Keratinocyte (primary cell): ENCODE results near the gene PCGF3.

Experiments
- CTCF ChIP-seq, 3 experiments: IDR thresholded peaks in 1 of 3; conservative IDR thresholded peaks in 1 of 3; optimal IDR thresholded peaks in 1 of 3; 2 replicates in 2 of 3; 3 replicates in 1 of 3; pipeline versions ENCODE3 to v1.5.1; 2011; ENCODE audit warnings: low read length in 3 of 3, mild to moderate bottlenecking in 3 of 3, moderate library complexity in 2 of 3, control low read depth in 1 of 3, inconsistent platforms in 1 of 3; ENCODE audit not compliant: insufficient read depth in 2 of 3; ENCODE audit errors: extremely low read depth in 1 of 3
- EZH2 ChIP-seq: IDR thresholded peaks from one replicate; pipeline ENCODE4 v1.6.1; 2012; ENCODE audit warnings: inconsistent platforms, mild to moderate bottlenecking, low read length, moderate library complexity

DNA sequence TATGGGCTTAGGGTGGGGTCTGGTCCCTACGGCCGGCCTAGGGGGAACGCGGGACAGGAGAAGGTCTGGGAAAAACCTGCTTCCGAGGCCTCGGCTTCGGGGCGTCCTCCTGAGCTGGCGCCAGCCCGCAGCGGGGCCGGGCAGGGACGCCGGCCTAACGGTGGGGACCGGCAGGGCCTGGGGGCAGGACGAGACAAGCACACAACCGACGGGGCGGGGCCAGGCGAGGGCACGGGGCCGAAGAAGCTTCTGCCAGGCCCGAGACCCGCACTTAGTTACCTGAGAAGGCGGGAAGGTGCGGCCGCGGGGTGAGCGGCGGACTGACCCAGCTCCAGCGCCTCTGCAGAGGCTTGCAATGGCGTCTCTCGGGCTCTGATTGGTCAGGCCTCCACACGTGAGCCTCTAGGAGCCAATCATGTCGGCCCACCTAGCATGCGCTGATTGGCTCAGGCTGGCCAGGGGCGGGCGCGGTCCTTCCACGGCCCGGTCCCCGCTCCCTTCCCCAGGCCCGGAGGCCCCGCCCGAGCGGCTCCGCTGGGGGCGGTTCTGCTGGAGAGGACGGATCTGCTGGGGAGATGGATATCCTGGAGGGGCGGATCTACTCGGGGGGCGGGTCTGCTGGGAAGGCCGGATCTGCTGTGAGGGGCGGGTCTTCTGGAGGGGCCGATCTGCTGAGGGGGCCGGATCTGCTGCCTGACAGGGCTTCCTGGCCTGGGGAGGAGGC lies 76.0 kb downstream of the PCGF3 start:
- TF ChIP-seq CTCF (optimal IDR thresholded peaks at IDR 0.05 in 1 of 3, IDR thresholded peaks at IDR 0.05 in 1 of 3, conservative IDR thresholded peaks at IDR 0.05 in 1 of 3; ENCODE audit: extremely low read depth in 1 of 3, insufficient read depth in 2 of 3, low read length in 3 of 3) (no peak), EZH2 (no peak)
